Subcutaneous adipose tissue (tissue), 4 donors: Measurements from ENCODE around the gene UGCG. TPM values are rescaled to one million over a fixed set of nuclear protein-coding genes. Genes with fewer than 3 reads are reported as not detected.

Source experiments
- total RNA-seq, 4 donors: library from RNA; depleted of rRNA; stranded (reverse); fragments of >200 nt; gene quantifications; one replicate each; pipeline ENCODE4 v1.1.0, GENCODE V29; 2016
- TF ChIP-seq, protein P1 (sequence below): fragments of 450-650 bp; IDR thresholded peaks from one replicate; pipeline ENCODE4 v1.5.1; 2016; ENCODE audit warnings: low read depth, mild to moderate bottlenecking, control low read depth, antibody characterized with exemption, moderate library complexity

UGCG gene
- total RNA-seq, 4 donors from 2014 or later = 23.9 to 46.1 (median 36.9) TPM

DNA sequence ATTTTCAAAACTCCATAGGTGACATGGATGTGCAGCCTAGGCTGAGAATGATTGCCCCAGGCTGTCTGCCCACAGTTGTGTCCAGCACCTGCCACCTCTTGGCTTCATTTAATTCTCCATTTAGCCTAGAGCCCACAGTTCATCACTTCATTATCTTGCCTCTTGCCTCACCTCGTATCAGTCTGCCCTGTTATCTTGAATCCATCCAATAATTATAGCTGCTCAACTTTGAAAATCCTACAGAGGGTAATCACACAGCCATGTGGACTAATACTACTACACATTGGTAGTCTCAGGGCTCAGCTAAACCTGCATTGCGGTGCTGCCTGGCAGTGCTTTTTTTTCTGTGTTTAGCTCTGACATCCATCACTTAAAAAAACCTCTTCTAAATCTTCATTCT is 7.4 kb downstream of the UGCG start:
- TF ChIP-seq, protein P1, sequence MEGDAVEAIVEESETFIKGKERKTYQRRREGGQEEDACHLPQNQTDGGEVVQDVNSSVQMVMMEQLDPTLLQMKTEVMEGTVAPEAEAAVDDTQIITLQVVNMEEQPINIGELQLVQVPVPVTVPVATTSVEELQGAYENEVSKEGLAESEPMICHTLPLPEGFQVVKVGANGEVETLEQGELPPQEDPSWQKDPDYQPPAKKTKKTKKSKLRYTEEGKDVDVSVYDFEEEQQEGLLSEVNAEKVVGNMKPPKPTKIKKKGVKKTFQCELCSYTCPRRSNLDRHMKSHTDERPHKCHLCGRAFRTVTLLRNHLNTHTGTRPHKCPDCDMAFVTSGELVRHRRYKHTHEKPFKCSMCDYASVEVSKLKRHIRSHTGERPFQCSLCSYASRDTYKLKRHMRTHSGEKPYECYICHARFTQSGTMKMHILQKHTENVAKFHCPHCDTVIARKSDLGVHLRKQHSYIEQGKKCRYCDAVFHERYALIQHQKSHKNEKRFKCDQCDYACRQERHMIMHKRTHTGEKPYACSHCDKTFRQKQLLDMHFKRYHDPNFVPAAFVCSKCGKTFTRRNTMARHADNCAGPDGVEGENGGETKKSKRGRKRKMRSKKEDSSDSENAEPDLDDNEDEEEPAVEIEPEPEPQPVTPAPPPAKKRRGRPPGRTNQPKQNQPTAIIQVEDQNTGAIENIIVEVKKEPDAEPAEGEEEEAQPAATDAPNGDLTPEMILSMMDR = no peak

DNA sequence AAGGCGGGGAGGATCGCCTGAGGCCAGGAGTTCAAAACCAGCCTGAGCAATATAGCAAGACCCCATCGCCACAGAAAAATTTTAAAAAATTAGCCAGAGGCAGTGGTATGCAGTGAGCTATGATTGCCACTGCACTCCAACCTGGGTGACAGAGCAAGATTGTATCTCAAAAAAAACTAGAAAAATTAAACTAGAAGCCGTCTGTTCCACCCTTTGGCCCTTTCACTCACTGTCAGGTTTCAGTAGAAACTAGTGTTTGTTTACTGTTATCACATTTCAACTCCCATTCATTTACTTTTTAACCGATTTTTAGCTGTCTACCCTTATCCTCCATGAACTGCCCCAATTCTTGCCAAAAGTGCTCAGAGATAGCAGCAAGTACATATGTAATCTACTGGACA is 8.3 kb downstream of the UGCG start:
- TF ChIP-seq, protein P1 = no peak

DNA sequence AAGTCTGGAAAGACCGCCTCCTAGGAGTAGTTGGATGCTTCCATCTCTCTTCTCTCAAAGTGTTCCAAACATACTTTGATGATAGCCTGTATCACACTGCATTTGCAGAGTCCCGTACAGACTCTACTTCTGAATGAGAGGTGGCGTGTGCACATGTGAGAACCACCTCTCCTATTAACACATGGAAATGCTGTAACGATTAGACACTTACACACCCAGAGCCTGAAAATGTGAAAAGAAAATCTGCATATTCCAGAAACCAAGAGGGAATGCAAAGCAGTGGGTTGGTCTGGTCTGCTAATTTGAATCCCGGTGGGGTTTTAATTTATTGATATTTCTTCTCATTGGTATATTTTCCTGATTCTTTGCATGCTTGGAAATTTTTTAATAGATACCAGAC is 10.5 kb downstream of the UGCG start:
- TF ChIP-seq, protein P1 = no peak

DNA sequence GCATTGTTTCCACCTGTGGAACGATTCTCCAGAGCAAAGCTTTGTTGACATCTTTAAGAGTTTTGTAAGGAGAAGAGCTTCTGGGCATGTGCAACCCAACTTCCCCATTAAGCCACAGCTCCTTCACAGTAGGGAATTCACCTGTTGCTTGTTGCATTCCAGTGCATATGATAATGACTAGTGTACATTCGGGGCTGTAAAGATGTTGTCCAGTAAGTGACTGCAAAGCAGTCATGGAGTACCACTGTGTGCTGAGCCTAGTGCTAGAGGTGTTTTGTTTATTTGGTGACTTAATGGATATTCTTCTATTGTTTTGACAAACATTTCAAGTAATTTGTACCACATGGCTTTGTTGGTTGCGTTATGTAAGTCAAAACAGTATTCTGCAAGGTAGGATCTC is 12.8 kb downstream of the UGCG start:
- TF ChIP-seq, protein P1 = no peak

DNA sequence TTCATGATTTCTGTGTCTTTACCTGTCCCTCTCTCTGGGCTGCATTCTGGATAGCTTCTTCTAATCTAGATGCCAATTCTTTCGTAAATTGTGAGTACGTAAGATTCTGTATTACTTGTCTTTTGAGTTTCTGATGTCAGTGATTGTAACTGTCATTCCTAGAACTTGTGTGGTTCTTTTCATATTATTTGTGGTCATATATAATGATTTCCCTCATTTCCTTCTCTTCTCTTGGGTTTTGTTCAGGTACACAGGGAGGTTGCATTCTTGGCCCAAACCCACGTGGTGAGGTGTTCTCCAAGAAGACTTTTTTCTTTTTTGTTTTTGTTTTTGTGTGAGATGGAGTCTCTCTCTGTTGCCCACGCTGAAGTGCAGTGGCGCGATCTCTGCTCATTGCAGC is 13.8 kb downstream of the UGCG start:
- TF ChIP-seq, protein P1 = no peak

DNA sequence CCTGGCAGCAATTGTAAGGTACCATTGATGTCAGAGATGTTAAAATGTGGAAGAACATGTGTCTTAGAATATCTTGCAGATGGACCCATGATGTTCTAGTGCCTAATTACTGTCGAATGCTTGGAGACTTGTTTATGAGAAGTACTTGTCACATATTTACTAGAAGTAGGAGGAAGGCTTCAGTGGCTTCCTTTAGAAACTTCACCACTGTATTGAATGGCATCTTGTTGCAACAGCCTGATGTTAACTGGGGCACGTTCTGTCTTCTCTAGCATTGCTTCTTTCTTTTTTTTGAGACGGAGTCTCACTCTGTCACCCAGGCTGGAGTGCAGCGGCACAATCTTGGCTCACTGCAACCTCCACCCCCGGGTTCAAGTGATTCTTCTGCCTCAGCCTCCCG is 16.5 kb downstream of the UGCG start:
- TF ChIP-seq, protein P1 = no peak

DNA sequence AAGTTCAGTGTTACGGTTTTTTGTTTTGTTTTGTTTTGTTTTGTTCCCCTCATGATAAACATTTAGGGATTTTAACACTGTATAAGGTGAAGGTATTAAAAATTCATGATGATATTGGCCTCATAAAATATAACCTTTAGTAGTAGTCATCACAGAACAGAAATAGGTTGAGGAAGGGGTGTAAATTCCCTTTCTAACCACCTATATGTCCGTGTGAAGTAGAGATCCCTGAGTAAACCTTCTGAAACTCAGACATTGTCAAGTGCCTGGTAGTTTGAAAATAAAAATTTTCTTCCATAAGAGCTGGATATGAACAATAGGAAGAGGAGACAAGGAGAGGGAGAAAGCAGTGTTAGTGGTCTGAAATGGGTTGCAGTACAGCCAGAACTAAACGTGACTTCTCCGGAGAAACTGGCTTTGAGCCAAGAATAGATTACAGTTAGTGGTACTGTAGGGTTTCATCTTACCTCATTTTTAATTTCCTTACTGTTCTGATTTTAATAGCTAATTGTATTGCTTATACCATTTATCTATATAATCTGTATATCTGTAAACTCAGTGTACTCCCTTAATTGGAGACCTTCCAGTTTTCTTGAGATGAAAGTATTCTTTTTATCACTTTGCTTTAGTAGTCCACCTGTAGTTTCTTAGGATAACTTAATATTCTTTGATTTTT is 18.3 kb downstream of the UGCG start:
- TF ChIP-seq, protein P1 = no peak
